K562 treated with DMSO at 1 percent for 24 hours (cell line): ENCODE measurements around the gene NFATC1. TPM values are rescaled to one million over a fixed set of nuclear protein-coding genes. Genes with fewer than 3 reads are reported as not detected.

ENCODE experiments used
- total RNA-seq: library from RNA; unstranded; fragments of 300-600 nt; gene quantifications from 2 replicates; pipeline ENCODE4 v1.2.3, GENCODE V29; 2022; ENCODE audit warnings: low read depth; ENCODE audit not compliant: insufficient read depth

Gene NFATC1
- total RNA-seq: 11.0 and 11.7 TPM in 2 replicates

DNA sequence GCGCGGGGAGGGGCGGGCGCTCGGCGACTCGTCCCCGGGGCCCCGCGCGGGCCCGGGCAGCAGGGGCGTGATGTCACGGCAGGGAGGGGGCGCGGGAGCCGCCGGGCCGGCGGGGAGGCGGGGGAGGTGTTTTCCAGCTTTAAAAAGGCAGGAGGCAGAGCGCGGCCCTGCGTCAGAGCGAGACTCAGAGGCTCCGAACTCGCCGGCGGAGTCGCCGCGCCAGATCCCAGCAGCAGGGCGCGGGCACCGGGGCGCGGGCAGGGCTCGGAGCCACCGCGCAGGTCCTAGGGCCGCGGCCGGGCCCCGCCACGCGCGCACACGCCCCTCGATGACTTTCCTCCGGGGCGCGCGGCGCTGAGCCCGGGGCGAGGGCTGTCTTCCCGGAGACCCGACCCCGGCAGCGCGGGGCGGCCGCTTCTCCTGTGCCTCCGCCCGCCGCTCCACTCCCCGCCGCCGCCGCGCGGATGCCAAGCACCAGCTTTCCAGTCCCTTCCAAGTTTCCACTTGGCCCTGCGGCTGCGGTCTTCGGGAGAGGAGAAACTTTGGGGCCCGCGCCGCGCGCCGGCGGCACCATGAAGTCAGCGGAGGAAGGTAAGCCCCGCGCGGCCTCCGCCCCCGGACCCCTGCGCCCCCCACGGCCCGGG lies at the start of gene NFATC1:
TSS of gene NFATC1 (plus strand) at position 170 of the 644 bp plus-strand sequence. CDS start at position 465, 295 bp downstream.

